Central memory CD4-positive, alpha-beta T cell (primary cell): ENCODE measurements around the gene SWAP70.
"Not testable (repeated sequence)": the region's sequence is repeated elsewhere in the genome, so short reads cannot be mapped to it uniquely, and the experiment has no call there.

ENCODE experiments used
- DNase-seq: peaks from one replicate; pipeline ENCODE4 v3.0.0; 2022
- total RNA-seq, 3 experiments: gene quantifications; one replicate each; lab custom pipeline; 2026; lab: John Stamatoyannopoulos, UW

Gene SWAP70
- 8.3 to 16.1 (median 10.1) reads per million in 3 experiments for total RNA-seq

GRCh38 chr11:9663699-9664275 lies at the start of gene SWAP70:
Gene SWAP70, plus strand, starts transcription at chr11:9664077. Its CDS starts 103 bp downstream, at chr11:9664180.
- peak; percentile 54 for DNase-seq

GRCh38 chr11:9615031-9615451 lies 48.8 kb upstream of the SWAP70 start:
- DNase-seq, result no peak

- no peak for DNase-seq
Measured at GRCh38 chr11:9616042-9616675, 47.7 kb upstream of the SWAP70 start.

- no peak for DNase-seq
Measured at GRCh38 chr11:9616858-9617257, 47.0 kb upstream of the SWAP70 start.

GRCh38 chr11:9617940-9618339 lies 45.9 kb upstream of the SWAP70 start:
- no peak for DNase-seq

- no peak for DNase-seq
Measured at GRCh38 chr11:9619004-9619403, 44.9 kb upstream of the SWAP70 start.

GRCh38 chr11:9619971-9620370 lies 43.9 kb upstream of the SWAP70 start:
- no peak for DNase-seq

GRCh38 chr11:9622353-9622752 lies 41.5 kb upstream of the SWAP70 start:
- not testable (repeated sequence) for DNase-seq

- DNase-seq, result not testable (repeated sequence)
Measured at GRCh38 chr11:9623053-9623452, 40.8 kb upstream of the SWAP70 start.

- no peak for DNase-seq
Measured at GRCh38 chr11:9624448-9624847, 39.4 kb upstream of the SWAP70 start.

- no peak for DNase-seq
Measured at GRCh38 chr11:9625162-9625561, 38.7 kb upstream of the SWAP70 start.

- DNase-seq, result no peak
Measured at GRCh38 chr11:9625728-9626127, 38.1 kb upstream of the SWAP70 start.

- no peak for DNase-seq
Measured at GRCh38 chr11:9626496-9627394, 37.1 kb upstream of the SWAP70 start.

- DNase-seq, result no peak
Measured at GRCh38 chr11:9629064-9629463, 34.8 kb upstream of the SWAP70 start.

GRCh38 chr11:9633679-9634078 lies 30.2 kb upstream of the SWAP70 start:
- no peak for DNase-seq

GRCh38 chr11:9636691-9637090 lies 27.2 kb upstream of the SWAP70 start:
- no peak for DNase-seq

- no peak for DNase-seq
Measured at GRCh38 chr11:9639099-9639498, 24.8 kb upstream of the SWAP70 start.

GRCh38 chr11:9639985-9640384 lies 23.9 kb upstream of the SWAP70 start:
- DNase-seq, result no peak

GRCh38 chr11:9642894-9643293 lies 21.0 kb upstream of the SWAP70 start:
- no peak for DNase-seq

GRCh38 chr11:9643751-9644150 lies 20.1 kb upstream of the SWAP70 start:
- DNase-seq, result no peak

GRCh38 chr11:9645881-9646280 lies 18.0 kb upstream of the SWAP70 start:
- DNase-seq, result no peak

- no peak for DNase-seq
Measured at GRCh38 chr11:9646324-9646723, 17.6 kb upstream of the SWAP70 start.

GRCh38 chr11:9651481-9651880 lies 12.4 kb upstream of the SWAP70 start:
- no peak for DNase-seq
